T-helper 22 cell (primary cell): ENCODE data around the gene NOL6.
A peak's percentile ranks its signal among the peaks of the same experiment; 100 is the strongest.
"Not testable (repeated sequence)": the region's sequence is repeated elsewhere in the genome, so short reads cannot be mapped to it uniquely, and the experiment has no call there.

Experiments used
- DNase-seq: peaks from one replicate; pipeline ENCODE4 v3.0.0-alpha.2; 2020; ENCODE audit warnings: low read depth

Gene NOL6

DNA sequence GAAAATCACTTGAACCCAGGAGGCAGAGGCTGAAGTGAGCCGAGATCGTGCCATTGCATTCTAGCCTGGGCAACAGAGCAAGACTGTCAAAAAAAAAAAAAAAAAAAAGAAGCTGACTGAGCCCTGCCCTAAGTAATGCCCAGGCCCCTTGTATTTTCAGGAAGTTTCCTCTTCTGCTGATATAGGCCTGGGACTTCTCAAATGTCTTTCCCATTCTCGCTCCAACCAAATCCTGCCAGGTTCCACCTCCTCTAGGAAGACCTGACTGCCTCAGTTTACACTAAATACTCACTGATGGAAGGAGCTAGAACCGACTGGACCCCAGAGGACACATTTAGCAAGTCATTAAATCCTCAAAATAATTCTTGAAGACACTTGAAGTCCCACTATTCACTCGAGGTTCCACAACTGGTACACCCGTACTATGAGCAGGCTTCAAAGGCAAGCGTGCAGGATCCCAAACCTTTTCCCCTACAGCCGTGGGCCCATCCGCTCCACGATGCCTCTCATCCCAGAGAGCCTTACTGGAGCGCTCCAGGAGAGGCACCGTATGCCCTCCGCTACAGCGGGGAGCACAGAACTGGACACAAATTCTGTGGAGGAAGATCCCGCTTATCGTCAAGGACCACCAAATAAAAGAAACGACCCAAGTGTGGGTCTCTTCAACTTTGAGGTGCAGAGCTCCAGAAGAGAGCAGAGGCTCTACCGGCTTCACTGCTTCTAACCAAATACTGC lies 676 bp downstream of the NOL6 start:
- DNase-seq = no peak

DNA sequence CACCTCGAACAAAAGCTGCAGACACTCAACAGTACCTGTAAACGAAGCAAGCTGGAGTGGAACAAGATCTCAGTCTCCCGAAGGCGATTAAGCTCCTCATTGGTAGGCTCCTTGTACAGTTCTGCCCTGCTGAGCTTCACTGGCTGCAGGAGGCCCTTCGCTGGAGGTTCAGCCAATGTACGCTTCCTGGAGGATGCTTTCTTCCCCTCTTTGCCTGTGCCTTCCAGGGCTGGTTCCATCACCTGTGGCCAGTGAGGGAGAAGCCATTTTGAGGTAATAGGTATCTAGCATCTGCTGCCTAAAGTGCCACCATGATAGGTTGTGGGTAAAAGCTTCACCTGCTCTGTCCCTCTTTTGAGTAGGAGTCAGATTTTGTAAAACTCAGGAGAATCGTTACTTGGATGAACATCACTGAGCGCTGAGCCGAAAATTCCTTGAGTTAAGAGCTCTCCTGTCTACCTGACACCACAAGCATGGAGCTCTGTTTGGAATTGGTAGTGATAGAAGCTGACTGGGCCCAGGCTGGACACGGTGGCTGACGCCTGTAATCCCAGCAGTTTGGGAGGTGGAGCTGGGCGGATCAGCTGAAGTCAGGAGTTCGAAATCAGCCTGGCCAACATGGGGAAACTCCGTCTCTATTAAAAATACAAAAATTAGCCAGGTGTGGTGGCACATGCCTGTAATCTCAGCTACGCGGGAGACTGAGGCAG lies 1.4 kb downstream of the NOL6 start:
- no peak for DNase-seq

DNA sequence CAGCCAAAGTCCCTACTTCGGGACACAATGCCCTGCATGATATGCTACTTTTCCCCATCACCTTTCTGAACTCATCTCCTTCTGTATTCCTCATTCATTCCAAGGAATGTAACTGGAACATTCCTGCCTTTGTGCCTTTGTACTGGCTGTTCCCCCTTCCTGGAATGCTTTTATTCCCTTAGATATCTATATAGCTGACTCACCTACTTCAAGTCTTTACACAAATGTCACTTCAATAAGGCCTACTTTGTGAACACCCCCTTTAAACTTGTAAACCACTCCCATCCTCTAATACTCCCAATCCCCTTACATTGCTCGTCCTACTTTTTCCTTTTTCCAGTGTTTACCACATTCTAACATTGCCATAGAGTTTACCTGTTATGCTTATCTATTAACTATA lies 2.4 kb downstream of the NOL6 start:
- no peak for DNase-seq

DNA sequence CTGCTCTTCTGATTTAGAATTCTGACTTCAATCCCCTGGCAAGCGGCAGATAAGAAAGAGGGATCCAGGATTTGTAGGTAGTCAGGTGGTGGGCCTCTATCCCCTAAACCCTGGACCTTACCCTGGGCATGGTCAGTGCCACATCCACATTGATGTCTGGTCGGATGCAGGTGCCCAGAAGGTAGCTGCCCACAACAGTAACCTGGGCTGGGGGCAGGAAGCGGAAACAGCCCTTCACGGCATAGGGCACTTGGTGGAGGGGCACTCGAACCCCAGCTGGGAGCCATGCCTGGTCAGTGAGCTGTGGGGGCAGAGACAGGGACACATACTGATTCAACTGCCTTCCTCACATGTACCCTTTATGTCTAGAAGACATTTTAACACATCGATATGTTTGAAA lies 3.8 kb downstream of the NOL6 start:
- no peak for DNase-seq

DNA sequence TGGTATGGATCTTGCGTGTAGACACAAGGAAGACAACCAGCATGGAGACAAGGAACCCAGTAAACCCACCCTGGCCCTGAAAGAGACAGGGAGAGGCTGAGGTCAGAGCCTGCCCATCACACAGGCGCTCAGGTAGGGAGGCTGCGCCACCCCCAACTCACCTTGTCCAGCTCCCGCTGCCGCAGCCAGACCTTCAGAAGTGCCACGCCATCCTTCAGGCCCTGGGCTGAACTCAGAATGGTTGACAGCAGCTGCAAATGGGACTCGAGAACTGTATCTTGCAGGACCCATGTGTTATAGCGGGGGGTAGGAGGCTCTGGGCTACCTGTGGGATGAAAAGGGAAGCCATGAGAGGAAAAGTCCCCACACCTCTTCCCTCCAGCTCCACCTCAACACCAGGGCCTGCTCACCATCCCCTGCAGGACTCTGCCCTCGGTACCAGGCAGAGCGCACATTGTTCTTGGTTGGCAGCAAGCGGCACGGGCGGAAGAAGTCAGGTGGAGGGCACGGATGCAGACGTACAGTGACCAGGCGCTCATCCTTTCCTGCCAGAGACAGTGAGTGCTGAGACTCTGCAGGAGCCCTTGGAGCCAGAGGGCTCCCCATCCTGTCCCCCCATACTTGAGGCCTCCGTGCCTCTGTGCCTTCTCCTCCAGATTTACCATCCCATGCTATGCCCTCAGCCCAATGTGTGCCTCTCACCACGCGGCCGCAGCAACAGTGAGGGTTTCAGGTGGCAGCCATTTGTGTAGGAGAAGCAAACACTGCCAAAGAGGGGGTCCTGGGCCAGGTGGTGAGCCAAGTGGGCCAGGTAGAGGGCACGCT lies 4.7 kb downstream of the NOL6 start:
- no peak for DNase-seq

DNA sequence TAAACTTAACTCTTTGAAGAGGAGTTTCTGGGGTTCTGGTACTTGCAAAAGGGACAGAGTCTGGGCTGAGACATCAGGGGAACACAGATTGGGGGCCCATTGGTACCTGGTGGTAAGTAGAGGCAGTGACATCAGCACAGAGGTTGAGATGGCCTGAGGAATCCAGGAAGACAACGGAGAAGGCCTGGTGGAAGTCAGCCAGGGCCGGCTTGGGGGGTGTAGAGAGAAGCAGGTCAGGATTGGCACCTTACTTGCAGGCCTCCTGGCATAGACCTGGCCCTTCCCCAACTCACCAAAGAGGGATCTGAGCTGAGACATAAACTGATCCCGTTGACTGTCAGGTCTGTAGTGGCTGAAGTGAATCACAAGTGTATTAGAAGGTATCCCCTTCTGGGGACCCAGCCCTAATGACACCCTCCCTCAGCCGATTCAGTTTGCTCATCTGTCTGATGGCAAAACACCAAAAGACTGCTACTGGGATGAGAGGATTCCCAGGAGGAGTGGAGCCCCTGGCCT lies 5.5 kb downstream of the NOL6 start:
- DNase-seq = no peak

DNA sequence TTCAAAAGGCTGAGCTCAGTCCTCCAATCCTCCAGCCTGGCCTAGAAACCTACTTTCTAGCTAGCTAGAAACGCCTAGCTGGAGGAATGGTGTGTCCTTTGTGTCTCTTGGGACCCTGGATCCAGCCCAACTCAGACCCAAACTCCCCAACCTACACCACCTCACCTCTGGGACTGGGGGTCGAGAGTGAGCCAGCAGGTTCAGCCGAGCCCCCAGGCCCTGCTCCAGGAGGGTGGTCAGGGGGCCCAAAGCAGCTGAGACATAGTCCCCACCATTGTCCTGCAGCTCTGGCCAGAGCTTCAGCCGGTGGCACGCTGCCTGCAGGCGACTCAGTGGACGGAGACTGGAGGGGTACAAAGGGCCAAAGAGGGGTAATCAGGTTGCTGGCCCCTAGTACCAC lies 6.2 kb downstream of the NOL6 start:
- no peak for DNase-seq

DNA sequence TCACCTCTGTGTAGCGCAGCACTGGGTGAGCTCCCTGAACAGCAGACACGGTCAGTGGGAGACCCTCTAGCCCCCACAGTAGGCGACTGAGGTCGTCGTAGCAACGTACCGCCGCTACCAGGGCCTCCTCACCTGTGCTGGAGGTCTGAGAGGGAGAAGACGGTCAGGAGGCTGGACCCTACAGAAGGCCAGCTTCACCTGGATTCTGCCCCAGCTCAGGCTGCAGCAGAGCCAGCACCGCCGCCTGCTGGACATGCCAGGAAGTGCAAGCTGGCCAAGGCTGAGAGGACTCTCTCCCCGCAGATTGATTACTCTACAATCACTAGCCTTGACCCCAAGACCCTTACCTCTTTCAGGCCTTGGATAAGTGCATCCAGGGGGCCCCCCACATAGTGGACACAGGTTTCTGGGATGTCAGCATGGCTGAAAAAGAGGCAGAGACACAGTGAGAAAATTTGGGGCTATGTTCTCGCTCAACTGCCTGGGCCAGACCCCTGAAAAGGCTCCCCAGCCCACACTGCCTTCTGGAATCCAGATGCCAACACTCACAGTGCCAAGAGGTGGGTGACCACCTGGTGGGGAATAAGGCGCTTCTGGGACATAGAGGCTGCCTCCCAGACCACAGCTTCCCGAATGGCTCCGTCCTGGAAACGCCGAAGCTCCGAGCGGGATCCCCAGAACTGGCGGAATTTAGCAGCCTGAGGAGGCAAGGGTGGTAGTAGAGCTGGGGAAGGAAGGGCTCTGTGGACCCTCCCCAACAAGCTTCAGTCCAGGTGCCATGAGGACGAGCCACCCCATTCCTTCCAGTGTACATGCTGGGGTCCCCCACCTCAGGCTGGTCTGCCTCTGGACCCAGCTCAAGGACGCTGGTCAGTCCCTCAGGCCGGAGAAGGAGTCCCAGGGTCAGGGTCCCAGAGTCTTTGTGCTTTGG lies 6.9 kb downstream of the NOL6 start:
- peak; percentile 41 for DNase-seq

DNA sequence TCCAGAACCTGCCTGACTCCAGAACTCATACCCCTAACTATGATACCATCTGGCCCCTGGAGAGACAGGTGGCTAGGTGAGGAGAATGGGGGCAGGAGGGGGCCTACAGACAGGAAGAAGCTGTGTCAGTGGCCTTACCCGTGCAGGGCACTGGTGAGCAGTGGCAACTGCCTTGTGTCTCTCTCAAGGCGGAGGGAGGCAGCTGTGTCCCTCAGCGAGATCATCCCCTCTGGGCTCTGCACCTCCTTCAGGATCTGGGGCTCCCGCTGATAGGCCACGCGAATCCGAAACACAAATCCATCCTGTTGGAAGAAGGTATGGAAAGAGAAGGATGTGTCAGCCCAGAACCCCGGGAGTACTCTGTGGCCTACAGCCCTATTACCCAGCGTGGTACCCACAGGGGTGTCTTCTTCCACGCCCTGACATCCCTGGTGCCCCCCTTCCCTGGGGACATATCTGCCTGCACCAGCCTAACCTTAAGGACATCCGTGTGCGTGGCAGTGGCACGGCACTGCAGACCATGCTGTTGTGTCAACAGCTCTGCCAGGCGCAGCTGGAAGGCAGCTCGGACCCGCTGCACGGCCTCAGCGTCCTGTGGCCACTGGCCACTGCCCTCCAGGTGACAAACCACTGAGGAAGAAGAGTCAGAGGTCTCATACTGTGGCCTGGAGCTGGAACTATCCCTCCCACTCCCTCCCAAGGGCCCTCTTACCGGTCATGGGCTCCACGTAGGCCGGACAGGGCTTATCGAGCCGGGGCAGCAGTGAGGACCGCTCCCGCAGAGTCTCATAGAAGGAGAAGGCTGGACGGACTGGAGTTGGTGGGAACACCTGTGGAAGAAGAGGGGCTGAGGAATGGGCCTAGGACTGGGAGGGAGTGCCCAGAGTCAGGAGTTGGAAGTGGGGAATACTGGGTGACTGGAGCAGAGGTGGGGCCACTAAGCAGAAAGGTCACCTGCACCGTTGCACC lies 7.8 kb downstream of the NOL6 start:
- no peak for DNase-seq

DNA sequence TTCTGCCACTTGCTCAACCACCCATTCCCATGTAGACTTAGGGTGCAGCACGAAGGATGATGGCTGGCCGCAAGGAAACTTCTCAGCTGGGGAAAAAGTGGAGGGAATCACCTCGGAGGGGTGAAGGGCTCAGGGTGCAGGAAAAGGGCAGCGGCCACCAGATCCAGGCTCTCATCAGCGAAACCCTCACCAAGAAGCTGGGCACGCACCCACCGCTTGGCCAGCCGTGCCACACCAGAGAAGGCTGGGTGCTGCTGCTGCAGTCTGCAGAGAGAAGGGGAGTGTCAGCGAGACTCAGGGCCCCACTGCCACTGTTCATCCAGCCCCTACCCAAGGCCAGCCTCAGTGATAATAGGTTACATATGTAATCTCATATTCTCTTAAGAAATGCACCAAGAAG lies 8.6 kb downstream of the NOL6 start:
- DNase-seq = no peak

DNA sequence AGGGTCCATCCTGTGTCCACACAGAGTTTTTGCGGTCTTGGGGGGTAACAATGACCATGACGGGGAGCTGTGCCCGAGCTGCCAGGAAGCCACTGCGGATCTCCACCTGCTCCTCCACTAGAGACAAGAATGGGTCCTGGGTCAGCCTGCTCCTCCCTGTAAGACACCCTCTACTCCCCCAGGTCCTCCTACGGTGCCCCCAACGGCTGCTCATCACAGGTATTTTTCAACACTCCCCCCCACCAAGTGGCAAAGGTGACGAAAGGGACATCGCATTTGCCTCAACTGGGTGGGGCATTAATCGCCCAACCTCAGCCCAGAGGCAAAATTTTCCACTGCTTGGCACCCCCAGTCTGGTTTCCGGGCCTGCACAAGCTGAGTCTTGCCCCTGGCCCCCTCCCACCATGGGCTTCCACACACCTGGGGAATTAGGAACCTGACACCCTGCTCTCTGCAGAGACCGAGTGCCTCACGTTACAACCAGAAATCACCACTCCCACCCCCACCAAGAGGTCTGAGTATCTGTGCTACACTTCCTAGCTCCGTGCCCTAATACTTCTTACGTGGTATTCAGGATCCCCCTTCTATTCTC lies 9.6 kb downstream of the NOL6 start:
- DNase-seq = no peak

DNA sequence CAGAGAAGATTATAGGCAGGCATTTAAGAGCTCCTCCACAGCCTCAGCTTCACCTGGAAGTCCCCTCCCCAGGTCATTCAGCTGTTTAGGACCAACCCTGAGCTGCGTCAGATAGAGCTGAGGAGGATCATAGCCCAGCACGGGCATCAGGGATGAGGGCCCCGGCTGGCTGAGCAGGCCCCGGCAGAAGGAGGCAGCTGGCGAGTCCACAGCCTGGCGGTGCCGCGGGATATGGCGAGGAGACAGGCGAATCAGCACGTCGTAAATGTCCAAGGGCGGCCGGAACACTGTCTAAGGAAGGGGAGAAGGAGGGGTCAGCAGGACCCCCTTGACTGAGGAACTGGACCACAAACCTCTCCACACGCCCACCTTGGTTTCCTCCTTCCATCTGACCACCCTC lies 10.6 kb downstream of the NOL6 start:
- DNase-seq = no peak

DNA sequence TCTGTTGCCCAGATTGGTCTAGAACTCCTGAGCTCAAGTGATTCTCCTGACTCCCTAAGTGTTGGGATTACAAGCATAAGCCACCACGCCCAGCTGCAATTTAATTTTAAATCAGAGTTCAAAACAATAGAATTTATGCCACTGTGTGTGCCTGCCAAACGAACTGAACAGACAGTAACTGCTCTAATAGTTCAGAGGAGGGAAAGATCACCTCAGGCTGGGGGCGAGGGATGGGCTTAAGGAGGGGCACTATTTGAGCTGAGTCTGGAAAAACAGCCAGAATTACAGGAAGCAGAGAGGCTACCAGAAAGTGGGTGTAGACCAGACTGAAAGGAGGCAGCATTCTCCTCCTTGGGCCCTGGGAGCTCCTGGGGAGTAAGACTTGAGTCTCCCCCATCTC lies 12.2 kb downstream of the NOL6 start:
- no peak for DNase-seq

DNA sequence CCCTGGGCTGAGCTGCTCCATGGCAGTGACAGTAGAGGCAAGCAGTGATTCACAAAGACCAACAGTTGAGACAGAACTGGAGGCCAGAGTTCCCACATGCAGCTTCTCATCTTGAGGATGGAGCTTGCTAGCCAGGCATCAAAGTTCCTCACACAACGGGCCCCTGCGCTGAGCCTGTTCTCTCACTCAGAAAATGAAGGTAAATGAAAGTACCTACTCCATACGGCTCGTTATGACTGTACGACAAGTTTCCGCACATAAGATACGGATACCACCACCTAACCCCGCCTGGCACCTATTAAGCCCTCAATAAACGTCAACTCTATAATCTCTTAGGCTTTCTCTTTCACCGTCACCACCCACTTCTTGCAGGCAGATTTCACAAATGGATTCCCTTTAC lies 12.9 kb downstream of the NOL6 start:
- DNase-seq = no peak

DNA sequence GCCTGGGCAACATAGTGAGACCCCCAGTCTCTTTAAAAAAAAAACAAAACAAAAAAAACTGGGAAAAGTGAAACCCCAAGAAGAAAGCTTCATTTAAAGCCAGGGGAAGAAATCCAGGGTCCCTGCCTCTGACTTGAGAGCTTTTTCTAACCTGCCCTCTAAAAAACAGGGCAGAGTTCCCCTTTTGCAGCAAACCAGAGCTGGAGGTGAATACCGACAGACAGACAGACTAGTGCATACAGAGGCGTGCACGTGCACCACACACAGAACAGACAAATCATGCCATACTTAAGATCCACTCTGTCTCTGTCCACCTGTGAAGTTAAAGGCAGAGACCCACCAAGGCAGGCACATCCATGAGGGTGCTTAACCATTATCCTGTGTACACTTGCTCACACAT lies 14.6 kb downstream of the NOL6 start:
- no peak for DNase-seq

DNA sequence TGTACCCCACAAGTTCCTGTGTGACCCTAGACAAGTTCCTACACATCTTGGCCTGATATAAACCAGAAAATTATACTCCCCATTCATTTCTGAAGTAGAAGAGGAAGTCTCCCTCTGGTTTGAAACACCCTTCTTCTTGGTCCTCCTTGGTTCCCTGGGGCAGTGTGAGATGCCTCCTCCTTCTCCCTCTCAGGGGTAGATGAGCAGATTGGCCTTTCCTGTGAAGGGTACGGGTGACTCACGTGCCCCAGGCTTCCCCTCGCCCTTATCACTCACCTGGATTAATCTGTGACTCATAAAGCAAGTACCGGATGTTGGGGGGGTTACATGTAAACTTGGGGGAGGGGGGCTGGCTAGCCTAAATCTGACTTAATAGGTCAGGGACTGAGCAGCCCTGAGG lies 15.3 kb downstream of the NOL6 start:
- peak; percentile 73 for DNase-seq

DNA sequence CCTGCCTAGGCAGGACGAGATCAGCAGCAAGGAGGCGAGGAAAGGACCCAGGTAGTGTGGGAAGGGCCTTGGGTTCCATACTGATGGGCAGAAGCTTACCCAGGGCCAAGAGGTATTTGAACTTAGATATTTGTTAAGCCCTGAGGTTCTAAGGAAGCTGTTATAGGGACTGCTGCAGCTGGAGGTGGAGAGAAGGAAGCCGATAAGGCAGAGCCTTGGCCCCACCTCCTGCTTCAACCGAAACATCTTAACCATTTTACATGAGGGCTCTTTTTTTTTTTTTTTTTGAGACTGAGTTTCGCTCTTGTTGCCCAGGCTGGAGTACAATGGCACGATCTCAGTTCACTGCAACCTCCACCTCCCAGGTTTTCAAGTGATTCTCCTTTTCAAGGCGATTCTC lies 17.8 kb downstream of the NOL6 start:
- DNase-seq = no peak

DNA sequence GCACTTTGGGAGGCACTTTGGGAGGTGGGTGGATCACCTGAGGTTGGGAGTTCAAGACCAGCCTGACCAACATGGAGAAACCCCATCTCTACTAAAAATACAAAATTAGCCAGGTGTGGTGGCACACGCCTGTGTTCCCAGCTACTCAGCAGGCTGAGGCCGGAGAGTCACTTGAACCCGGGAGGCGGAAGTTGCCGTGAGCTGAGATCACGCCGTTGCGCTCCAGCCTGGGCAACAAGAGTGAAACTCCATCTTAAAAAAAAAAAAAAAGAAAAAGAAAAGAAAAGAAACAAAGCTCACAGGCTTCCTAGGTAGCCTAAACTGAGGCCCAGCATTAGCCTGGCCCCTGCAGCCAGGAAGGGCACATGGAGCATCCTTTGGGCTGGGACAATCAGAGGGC lies 18.3 kb downstream of the NOL6 start:
- DNase-seq = not testable (repeated sequence)

DNA sequence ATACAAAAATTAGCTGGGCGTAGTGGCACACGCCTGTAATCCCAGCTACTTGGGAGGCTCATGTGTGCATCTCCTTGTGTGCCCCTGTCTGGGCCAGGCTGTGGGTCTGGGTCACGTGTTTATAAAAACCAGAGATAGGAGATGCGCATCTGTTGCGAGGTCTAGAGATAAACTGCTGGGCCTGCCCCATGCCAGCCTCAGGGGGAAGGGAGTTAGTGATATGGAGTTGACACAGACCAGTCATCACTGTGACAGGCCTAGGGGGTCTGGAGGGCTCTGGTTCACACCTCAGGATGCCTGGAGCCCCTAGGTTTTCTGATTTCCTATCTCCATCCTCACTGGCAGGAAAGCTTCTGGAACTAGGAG lies 19.1 kb downstream of the NOL6 start:
- DNase-seq = not testable (repeated sequence)

DNA sequence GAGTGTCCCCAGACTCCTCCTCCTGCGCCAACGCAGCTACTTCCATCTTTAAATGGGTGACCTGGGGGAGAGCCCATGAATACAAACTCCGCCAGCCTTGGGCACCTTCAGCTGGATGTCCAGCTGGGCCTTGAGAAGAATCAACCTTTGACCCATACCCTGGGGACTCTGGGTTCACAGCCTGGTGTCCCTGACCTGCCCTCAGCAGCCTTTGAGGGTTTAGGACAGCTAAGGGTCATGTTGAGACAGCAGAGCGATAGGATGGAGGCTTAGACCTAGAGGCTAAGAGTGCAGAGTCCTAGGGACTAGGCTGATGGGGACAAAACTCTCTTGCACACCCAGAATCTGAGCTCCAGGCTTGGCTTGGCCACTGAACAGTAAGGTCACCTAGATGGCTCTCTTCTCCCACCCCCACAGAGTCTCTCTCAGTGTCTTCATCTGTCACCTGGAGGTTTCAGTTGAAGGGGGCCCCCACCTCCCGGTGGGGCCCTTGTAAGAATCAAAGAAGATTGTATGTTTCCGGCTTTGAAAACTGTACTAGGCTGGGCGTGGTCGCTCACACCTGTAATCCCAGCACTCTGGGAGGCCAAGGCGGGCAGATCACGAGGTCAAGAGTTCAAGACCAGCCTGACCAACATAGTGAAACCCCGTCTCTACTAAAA lies 19.6 kb downstream of the NOL6 start:
- DNase-seq = no peak
